Glomerular endothelial cell (primary cell): ENCODE measurements around the gene SLC35F5. TPM values are rescaled to one million over a fixed set of nuclear protein-coding genes. Genes with fewer than 3 reads are reported as not detected.

ENCODE experiments used
- total RNA-seq: library from RNA; depleted of rRNA; stranded (reverse); fragments of >200 nt; gene quantifications from 2 replicates; pipeline ENCODE4 v1.2.3, GENCODE V29; 2015

The SLC35F5 gene
- total RNA-seq, 1 donor from 2014 or later: 60.3 TPM

Other genes starting within 250 kb of the SLC35F5 start
- gene RABL2A, start 129.4 kb downstream of the SLC35F5 start, total RNA-seq: 4.3 and 8.1 TPM in 2 replicates
- 246 and 252 TPM in 2 replicates for gene ACTR3, start 133.4 kb upstream of the SLC35F5 start, total RNA-seq